ENCODE data around the gene RELL1.

RELL1 gene

DNA sequence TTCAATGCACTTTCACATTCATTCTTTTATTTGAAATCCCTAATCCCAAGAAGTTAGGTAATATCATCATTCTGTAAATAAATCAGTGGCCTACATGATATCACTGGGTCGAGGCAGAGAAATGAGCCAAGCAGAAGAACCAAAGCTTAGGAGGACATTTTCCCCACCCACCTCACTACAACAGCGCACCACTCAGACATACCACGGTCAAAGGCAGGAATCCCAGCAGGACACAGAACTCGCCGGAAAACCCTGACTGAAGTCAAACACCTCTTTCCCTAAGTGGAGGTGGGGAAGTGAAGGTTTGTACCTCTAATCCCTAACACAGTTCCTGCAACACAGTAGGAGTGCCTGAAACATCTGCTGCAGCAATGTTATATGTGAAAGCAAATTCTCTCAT lies 21.5 kb downstream of the RELL1 start:
- DNase-seq, result no peak

DNA sequence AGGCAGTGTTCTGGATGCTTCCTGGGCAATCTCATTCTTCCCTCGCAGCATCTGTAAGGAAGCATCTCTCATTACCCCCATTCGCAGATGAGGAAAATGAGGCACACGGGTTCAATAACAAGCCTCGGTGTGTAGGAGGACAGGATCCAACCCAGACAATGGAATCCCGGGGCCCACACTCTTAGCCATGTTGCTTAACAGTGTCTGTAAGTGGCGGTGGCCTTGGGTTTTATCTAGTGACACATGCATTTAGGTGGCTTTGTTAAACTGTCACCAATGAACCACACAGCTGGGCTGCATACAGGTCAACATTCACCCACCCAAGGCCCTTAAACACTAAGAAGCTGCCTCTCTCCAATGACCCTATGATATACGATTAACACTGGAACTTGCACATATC lies 22.6 kb downstream of the RELL1 start:
- DNase-seq, result no peak

DNA sequence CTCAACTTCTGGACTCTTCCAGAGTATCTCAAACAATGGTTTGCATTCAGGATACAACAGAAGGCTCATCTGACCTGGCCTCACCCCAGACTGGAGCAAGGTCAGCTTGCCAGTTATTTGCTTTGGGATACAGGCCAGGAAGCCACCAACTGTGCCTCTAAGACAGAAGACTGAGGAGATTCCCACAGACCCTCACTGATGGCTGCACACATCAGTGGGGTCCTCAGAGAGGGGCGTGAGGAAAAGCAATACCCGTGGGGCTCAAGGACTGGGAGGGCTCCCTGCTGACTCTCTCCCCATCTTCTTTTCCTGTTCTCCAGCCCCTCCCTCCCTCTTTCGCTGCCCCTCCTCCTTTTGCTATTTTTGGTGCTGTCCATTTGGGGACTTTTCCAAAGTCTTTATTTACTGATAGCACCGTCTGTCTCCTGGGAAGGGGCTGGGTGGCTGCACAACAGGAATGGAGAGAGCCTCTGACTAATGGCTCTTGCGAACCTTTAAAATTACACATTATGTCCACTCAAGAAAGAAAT lies 23.2 kb downstream of the RELL1 start:
- DNase-seq, result no peak

DNA sequence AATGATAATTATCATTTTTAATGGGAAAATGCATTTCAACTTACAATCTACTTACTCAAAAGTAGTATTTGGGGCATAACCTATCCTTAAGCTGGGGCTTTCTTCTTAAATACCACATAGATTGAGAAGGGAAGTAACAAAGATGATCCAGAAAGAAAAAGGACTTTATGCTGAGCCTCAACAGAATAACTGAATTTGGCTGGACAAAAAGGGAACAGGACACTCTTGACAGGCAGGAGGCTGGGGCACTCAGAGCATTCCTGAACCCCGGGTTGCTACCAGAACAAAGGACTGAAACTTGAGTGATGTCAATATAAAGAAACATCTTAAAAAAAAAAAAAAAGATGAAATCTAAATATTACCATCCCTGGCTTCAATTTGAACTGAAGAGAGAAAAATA lies 23.9 kb downstream of the RELL1 start:
- DNase-seq, result no peak

DNA sequence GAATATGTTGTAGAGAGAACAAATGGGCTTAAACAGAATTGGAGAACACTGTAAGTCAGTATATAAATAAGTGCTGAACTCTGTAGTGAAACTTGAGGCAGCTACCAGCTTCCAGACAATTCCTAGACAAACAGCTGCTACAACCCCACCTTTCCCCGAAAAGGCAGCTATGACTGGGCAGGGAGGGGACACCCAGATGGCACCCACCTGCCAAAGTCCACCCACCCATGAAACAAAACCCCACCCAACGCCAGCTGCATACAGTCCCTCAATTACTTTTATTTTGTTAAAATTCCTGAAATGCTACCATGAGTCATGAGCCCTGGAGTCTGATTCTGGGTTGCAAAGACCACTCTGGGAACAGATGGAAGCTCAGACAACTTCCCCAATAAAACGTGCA lies 24.4 kb downstream of the RELL1 start:
- DNase-seq, result no peak

DNA sequence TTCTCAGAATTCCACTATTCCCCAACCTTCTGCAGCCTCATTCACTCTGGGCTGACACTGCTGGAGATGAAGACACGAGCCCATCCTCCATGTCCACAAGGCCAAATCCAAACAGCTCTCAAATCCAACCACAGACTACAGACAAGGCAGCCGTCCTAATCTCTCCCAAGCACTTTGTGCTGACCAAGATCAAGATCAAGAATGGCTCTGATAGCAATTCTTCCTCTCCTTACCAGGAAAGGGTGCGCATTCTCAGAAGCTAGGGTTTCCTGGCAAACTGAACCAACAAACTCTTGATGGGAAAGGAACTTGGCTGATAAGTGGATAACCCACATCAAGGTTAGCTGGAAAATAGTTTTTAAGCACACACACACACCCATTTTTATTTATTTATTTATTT lies 26.5 kb downstream of the RELL1 start:
- DNase-seq, result no peak

DNA sequence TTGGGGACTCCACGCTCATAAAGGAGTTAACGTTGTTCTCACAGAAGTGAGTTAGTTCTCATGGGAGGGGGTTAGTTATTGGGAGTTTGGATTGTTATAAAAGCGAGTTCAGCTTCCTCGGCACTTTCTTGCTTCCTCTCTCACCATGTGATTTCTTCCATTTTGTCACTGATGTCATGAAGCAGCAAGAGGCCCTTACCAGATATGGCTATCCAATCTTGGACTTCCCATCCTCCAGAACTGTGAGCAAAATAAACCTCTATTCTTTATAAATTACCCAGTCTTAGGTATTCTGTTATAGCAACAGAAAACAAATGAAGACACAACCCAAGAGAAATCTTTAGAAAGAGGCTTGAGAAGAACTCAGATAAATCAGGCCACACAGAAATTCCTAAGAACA lies 29.5 kb downstream of the RELL1 start:
- DNase-seq, result no peak

DNA sequence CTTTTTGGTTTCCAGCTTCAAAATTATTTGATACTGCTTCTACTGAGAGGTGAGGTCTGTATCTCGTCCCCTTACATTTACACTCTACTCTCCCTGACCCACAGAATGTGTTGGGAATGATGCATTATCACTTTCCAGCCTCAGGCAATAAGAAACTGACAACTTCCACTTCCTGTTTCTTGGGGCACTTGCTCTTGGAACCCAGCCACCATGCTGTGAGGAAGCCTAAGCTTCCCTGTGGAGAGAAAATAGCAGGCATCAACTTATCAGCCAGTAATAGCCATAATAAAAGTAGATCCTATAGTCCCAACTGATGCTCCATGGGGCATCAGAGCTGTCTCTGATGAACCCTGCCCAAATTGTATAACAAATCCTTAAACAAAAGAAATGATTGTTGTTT lies 32.6 kb downstream of the RELL1 start:
- DNase-seq, result no peak

DNA sequence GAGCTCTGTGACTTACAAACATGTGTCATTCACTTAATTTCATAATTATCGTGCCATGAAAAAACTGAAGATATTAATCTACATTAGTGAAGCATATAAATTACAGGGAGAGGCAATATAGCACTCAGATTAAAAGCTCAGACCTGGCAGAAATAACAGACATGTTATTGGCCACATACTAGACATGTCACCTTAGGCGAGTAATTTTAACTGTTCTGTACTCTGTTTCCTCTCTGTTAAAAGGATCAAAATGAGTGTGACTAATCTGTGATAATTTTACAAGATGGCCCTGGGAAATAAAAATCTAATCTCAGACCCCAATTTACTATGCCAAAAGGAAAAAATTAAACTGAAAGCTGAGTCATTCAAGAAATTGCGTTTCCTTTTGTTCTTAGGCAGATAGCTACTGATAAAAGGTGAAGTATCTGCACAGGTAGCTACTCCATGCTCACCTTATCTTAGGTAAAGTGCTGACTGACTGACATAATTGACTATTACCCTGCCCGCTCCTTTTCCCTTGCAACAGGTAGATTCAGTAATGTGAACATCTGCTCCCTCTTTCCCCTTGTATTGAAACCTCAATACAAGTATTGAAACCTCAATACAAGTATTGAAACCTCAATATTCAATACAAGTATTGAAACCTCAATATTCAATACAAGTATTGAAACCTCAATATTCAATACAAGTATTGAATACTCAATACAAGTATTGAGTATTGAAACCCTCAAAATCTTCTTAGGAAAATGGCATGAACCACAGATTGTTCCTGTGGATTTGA lies 33.2 kb downstream of the RELL1 start:
- DNase-seq, result no peak

DNA sequence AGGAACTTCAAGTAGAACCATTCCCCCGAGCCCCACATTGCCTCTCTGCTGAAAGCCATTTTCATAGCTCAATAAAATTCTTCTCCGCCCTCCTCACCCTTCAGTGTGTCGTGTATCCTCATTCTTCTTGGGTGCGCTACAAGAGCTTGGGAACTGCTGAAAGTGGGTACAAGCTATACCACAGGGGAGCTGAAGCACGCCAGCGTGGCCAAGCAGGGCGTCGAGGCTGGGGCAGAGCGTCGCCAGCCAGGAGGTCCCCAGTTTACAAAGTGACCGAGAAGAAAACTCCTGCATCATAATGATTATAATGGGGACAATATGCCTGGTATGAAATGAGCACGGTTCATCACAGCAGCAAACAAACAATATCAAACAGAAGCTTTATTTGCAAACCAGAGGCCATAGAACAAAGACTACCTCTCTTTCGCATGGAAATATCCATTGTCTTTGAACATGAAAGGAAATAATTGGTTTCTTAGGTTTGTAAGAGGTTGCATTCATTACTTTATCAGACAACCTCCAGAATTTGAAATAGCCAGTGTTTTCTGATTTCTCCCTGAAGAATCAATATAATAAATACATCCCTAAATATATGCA lies 34.3 kb downstream of the RELL1 start:
- DNase-seq, result no peak

DNA sequence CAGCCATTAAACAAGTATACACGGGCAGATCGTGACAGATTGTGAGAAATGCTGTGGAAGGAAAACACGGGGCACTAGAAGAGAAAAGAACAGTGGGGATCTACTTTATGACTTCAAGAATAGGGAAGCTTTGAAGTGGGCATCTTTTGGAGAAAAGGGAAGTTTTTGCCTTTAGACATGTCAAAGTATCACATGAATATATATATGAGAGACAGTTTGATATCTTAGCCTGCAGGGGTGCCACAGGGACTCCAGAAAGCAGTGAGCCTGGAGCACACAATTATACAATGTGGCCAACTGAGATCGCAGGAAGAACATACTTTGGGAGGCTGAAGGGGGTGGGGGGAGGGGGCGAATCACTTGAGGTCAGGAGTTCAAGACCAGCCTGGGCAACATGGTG lies 35.7 kb downstream of the RELL1 start:
- no peak for DNase-seq

DNA sequence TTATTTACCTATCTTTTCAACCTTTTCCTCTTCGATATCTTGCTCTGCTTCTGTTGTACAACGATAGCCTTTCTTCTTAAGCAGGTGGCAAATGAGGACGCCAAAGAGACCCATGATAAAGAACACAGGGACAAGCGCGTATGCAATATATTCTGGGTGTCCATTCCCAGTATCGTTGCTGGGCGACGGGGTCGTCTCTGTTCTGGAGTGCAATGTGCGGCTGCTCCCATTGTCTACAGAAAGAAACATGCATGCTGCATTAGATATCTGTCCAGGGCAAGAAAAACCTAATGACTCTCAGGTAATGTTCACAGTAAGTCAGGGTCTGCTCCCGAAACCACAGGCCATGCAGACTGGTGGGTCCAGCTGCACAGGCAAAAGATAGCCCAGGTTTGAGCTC lies 36.9 kb downstream of the RELL1 start:
- no peak for DNase-seq

DNA sequence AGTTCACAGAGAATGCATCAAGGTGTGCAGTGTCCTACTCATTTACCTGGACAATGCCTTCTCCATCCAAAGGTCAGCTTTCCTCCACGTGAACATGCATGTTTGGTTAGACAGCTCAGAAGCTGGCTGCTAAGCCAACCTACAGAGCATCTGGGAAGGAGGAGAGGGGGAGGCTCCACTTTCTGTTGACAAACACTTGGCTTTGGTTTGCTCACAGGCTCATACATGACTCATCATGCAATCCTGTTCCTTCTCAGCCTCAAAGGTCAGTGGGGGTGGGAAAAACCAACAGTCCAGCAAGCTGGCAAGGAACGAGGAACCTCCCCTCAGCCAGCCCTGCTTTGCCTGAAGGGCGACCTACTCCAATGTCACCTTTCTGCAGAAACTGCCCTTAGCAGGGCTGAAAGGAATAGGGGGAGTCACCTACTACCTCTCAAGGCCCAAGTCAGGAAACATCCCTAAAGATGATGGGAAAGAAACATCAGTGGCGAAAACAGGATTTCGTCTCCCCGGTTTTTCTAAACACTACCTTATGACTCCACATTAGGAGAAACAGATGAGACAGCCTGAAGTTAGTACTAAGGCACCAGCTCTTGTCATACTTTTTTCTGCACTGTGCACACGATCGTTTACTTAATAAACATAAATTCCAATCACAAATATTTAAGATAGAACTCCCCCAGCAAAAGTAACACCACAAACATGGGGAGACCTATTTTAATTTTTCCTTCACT lies 37.9 kb downstream of the RELL1 start:
- no peak for DNase-seq

DNA sequence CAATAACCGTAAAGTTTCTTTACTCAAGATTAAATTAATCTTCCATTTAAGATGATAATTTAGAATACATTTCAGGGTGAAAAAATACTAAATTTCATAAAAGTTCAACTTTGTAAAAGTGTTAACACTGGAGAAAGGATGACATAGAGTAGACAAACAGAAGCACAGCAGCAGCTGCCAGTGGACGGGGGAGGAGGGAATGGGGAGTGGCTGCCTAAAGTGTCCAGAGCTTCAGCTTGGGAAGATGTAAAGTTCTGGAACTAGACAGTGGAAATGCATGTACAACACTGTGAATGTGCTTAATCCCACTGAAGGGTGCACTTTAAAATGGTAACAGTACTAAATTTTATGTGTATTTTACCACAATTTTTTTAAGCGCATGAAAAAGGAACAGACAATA lies 39.9 kb downstream of the RELL1 start:
- DNase-seq, result no peak

DNA sequence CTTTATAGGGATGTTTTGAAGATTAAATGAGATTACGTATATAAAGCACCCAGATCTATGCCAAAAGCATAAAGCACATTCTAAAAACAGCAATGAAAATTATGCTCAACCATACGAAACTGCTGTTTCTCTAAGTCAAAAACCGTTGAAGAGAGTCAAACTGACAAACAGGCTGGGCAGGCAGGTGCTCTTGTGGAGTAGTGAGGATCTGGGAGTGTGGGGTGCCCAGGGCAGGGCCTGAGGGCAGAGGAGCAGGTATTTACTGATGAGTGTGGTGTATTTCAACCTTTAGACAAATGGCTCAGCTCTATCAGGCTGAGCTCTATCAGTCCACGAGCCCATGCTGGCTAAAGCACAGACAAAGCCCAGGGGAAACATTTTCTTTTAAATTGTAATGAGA lies 40.4 kb downstream of the RELL1 start:
- no peak for DNase-seq

DNA sequence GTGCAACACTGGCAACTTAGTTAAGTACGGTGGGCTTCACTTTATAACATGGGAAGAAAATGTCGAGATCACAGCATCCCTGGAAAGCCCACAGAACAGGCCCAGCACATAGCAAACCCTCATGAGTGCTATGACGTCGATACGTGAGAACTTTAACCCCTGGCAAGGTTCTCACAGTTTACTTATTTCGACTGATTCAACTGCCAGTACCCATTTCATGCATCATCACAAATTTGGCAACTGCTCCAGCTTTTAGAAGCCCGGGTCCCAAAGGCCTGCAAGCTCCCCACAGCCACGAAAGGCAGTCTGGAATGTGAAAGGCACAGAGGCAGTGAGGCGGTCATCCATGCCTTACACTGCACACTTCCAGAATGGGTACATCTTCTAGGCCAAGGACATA lies 41.2 kb downstream of the RELL1 start:
- DNase-seq, result no peak

DNA sequence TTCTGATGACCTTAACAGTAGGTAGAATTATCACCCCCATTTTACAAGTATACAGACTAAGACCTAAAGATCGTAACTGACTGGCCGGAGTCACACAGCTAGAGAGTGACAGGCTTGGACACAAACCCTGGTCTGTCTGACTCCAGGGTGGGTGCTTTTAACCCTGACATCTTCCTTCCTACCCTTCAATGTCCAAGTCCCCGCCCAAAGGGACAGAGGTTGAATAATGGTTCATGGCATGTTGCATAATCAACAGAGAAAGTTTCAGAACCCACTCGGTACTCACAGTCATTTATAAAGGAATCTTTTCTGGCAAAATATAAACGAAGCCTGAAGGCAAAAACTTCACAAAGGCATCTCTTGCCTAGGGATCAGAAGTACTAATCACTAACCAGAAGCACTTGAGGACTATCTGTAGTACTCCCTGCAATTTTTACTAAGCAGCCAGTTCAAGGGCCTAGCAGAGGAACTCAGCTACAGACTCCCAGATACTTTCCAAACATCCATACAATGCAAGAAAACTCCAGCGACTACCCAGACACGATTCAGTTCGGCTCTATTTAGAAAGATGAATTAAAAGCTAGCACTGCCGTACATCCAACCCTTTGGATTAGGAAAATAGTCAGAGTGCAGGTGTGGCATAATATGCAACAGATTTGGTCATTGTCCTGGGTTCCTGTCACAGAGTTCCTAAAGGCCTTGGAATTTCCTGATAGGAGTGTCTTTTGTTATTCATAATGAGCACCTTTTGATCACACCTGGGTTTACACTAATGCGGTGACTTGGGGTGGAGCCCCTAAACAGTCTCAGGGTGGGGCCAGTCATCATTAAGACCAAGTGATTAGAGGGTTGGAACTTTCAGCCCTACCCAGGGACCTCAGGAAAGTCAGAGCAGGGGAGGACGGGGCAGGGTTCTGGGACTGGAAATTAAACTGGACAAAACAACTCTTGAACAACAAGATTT lies 44.0 kb downstream of the RELL1 start:
- DNase-seq, result no peak

DNA sequence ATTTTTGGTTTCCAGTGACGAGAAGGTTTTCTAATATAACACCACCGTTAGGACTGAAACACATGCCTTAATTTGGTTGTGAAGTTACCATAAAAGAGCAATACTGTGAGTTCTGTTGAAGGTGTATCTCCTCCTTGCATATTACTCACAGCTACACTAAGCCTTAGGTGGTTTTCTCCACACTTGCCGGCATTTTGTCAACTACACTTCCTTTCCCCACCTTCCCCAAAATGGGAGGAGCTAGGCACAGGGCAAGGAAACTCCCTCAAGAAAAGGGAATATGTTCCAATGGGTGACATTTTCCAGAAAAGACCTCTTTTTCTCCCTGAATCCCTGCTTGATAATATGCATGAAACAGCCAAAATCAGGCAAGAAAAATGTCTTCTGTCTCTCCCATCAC lies 44.8 kb downstream of the RELL1 start:
- no peak for DNase-seq

DNA sequence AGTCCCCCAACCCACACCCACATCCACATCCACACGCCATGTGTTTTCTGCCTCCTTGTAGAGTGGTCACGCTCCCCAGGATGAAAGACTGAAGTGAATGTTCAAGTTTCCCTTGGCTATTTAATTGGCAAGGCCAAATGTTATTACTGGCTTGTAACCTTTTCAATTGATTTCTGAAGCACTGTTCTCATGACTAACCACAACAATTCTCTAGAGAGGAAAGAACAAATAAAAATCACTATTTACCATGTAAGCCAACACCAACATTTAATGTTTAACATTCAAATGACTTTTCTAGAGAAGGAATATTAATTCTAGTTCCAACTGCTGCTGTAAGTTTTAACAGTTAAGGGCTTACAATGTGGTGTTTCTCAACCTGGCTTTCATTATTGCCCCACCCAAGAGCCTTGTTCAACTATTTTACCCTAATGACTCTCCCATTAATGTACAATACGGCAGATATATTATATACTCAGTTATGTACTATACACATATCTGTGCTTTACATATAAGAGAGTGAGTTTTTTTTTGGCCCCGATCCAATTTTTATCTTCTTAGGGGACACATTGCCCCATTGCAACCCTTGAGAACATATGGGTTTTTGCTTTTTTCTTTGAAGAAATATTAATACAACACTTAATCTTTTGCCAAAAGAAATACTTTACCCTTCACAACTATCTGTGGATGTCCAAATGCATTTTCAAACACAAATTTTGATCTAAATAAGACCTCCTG lies 46.5 kb downstream of the RELL1 start:
- DNase-seq, result no peak

DNA sequence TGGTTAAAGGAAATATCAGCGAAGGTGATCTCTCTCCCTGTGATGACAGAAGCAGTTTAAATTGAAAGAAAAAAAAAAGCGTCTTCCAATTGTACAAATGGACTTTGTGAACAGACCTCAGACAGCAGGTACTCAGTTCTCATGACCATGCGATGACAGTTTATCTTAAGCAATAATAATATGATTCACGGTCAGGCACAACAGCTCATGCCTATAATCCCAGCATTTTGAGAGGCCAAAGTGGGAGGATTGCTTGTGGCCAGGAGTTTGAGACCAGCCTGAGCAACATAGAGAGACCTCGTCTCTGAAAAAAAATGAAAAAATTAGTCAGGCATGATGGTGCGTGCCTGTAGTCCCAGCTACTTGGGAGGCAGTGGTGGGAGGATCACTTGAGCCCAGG lies 51.0 kb downstream of the RELL1 start:
- DNase-seq, result no peak

DNA sequence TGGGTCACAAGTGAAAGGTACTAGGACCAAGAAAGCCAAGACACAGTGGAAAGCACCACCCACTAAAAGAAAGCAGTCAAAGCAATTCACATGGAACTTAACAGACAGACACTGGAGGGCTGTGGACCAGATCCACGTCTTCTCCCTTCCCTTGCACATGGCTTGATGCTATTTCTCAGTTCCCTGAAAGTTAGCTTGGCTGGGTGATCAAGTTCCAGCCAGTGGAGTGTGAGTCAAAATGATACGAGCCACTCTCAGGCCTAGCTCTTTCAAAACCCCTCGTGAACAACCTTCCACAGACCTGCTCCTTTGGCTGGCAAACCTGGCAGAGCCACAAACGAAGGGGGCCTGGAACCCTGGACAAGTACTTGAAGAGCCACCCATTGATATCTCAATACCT lies 52.0 kb downstream of the RELL1 start:
- no peak for DNase-seq

DNA sequence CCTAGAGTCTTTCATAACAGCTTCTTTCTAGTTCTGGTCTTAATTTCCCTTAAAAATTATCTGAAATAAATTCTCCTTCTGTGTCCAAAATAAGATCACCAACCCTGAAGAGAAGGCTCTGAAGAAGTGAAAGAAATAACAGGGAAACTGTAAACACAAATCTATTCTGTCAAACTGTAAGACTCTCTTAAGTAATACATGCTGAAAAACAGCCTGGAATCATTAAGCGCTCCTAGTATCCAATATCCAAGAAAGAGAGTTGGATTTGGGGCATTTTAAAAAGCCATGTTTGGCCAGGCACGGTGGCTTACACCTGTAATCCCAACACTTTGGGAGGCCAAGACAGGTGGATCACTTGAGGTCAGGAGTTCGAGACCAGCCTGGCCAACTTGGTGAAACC lies 53.3 kb downstream of the RELL1 start:
- DNase-seq, result no peak

All from NCI-H1092 treated with DMSO at 0.1 percent for 48 hours (cell line).